ENCODE data around the gene PLA2G4E.

PLA2G4E gene

DNA sequence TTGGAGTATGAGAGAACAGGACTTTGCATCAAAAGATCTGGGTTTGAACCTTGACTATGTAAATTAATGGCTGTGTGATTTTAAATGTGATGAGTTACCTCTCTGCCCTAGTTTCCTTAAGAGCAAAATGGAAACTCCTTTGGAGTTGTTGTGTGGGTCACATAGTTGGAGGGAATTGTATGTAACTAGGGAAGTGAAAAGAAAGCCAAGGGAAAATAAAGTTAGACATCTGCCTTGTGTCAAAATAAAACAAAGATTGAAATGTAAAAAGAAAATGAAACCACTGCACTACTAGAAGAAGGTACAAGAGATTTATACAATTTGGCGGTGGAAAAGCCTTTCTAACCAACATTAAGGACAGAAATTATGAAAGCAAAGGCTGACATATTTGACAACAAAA, 46.8 kb downstream of the PLA2G4E start:
- DNase-seq: no peak

DNA sequence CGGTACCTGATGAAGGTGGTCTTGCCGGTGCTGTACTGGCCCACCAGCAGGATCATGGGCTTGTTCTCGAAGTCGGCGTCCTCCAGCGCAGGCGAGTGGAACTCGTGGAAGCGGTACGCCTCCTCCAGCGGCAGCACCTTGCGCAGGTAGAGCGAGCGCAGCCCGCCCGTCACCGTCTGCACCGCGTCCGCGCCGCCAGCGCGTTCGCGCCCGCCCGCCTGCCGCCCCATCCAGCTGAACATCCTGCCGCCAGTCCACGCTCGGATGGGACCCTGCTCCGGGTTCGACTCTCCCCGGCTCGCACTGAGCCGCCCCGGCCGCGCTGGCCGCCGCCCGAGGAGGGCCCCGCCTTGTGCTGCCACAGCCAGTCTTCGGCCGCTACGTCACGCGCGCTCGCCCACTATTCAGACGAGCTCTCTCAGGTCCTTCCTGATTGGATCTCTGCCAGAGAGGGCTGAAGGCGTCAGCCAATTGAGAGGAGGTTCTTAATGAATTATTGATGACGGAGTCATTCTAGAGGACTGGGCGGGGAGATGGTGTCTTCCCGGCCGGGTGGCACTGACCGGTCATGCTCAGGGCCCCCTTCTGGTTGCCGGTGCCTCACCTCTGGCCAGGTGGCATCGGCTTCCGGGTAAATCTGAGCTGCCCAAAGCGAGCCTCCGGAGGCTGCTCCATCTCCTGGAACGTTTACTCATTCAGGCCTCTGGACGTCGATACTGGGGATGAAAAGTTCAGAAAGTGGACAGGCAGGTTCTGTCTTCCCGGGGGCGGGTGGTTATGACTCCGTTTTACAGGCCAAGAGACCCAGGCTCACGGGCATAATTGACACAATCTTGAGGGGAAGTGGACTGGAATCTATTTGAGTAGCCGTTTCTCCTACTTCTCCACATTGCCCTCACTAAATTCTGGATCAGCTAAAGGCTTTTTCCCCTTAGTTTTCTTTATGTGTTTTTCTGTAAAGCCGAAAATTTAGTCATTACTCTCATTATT, 48.3 kb downstream of the PLA2G4E start, which contains the start of gene EHD4:
TSS of gene EHD4 (minus strand) at position 305 of the 990 bp plus-strand sequence. CDS start at position 242, 63 bp downstream.
- DNase-seq: peak; percentile 99

DNA sequence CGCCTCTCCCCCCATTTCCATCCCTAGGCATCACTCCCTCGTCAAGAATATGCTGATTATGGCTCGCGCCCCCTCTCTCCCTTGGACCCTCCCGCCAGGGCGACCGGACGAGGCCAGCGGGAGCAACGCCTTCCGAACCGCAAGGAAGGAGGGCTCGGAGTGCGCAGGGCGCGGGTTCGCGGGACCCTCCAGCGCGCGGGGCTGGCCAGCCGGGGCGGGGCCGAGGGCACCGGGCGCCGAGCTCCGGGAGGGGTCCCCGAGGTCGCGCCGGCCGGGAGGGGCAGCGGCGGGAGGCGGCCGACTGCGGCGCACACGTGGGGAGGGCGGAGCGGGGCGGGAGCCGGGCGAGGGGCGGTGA, 49.0 kb downstream of the PLA2G4E start:
- DNase-seq: no peak

DNA sequence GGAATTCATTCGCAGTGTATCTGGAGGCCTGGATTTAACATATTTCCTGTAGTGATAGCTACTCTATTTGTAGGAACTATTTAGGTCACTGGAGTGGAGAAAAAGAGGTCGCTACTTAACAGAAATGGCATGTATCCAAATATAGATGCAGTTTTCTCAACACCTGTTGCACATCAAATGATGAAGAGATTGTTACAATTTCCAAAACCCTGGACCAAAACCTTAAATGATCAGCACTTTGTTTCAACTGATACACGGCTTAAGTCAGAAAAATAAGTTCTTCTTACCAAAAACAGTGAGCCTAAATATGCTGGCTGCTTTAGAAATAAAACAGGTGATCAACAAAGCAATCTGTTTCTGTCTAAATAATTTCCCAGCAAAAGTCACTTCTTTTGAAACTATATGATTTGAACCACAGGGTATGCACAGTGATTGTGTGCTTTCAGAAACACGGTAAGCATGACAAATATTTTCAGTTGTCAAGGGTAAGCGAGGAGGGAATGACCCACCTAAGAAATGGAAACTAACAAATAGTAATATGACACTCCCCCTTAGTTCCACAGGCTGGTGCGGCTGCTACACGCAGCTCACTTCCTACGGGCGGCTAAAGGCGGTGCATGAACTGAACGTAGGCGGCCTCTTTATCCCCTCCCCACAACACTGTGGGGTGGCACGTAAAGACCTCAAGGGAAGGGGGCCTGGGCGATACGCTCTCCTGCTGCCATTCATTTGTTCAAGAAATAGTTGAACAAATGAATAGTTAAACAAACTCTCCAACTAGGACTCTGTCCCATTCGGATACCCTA, 49.5 kb downstream of the PLA2G4E start:
- DNase-seq: no peak

DNA sequence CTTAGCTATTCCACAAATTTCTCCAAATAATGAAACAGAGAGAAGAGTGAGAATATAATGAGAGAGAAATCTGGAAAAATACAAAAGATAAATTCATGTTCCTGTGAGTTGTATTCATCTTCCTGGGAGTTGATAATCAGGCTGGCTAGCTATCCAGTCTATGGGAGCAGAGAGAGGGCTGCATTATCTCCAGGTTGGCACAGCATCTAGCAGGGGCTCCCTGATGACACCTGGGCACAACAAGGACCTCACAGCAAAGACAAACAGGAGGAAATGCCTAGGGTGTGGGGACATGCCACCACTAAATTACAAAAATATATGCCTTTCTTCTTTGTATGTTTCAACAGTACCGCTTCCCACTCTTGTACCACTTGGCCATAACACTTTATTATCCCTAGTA, 50.4 kb downstream of the PLA2G4E start:
- no peak for DNase-seq

DNA sequence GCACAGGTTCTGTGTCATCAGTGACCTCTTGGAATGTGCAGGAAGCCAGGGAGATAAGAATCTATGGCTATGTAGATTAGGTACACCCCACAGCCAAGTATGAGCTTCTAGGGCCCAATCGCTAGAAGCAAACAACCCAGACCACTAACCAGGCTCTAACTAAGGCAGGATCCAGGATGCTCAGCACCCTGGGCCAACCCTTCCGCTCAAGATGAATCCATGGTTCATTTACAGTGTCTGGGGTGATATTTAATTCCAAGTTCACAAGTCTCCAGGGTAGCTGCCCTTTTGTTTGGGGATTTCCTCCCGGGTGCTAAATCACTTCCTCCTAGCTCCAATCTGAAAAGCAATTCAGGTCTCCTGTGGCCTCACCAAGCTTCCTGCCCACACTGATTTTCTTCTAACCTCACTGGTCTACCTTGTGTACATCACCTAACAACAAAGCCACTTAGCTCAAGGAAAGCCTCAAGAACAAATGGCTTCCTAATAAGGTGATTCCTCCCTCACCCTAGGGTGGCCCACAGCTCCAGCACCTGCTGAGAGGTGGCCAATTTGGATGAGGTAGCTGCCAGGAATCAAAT, 50.9 kb downstream of the PLA2G4E start:
- no peak for DNase-seq

DNA sequence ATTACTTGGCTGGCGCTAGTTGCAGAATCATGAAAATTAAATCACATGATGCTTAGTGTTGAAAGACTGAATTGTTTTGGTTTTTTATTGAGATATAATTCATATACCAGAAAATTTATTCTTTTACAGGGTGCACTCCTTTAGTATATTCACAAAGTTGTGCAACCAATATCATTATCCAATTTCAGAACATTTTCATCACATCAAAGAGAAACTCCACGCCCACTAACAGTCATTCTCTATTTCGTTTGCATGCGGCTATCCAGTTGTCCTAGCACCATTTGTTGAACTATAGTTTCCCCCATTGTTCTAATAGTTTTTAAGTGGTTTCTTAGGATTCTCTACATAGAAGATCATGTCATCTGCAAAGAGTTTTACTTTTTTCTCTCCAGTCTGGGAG, 52.1 kb downstream of the PLA2G4E start:
- no peak for DNase-seq

DNA sequence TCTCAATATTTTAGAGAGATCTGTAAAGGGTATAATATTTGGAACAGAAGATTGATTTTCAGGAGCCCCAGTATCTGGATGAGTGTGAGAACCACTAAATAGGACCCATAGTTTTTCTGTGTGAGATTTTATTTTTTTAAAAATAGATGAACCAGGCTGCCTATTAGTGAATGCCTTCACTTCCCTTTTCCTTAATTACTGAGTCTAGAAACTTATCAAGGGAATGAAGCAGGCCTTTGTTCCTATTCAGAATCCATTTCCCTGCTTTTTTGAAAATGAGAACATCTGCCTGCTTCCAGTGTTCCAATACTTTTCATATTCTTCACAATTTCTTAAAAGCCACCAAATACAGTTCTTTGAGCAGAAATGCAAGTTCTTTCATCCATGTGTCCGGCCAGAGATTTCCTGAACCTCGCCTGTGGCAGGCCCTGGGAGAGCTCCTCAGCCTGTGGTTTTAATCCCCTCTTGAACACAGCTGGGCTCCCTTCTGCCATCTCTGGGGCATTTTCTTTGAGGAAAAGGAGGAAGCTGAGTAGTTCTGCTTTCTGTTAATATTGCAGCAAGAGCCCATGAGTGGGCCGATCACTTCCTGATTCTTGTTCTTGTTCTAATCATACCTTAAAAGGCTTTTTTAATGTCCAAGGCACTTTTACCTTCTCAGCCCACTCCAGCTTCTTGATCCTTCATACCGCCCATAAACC, 53.2 kb downstream of the PLA2G4E start:
- no peak for DNase-seq

DNA sequence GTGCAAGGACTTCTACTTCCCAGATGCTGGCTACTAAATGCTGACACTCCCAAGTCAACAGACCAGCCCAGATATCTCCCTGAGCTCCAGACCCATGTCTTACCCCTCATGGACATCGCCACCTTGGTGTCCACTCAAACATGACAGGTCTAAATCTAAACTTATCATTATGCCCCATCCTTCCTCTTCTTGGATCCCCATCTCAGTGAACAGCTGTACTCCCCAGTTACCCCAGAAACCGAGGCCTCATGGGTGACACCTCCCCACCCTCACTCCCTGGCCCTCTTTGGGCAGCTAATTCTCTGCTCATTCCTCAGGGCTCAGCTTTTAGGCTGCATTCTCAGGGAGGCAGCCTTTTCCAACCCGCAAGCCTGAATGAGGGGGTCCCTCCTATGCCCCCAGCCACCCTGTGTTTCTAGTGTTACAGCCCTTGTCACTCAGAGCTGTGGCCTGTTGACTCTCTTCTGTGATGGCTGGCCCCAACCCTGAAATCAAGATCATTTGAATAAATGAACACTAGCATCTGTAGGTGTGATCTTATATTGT, 53.8 kb downstream of the PLA2G4E start:
- no peak for DNase-seq

DNA sequence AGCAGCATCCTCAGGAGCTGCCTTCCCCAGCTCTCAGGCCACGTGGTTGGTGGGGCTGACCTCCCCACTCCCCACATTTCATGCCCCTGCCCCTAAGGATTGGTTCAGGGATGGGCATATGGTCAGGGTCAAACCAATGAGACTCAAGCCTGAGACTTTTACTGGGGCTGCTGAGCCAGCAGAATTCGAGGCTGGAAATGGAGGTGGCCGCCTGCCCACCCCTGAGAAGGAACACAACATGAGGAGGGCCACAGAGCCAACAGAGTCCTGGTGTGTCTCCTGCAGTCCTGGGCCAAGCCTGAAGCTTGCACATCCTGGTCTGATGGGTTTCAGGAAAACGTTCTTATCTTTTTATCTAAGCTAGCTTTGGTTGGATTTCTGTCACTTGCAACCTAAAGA, 54.4 kb downstream of the PLA2G4E start:
- no peak for DNase-seq

DNA sequence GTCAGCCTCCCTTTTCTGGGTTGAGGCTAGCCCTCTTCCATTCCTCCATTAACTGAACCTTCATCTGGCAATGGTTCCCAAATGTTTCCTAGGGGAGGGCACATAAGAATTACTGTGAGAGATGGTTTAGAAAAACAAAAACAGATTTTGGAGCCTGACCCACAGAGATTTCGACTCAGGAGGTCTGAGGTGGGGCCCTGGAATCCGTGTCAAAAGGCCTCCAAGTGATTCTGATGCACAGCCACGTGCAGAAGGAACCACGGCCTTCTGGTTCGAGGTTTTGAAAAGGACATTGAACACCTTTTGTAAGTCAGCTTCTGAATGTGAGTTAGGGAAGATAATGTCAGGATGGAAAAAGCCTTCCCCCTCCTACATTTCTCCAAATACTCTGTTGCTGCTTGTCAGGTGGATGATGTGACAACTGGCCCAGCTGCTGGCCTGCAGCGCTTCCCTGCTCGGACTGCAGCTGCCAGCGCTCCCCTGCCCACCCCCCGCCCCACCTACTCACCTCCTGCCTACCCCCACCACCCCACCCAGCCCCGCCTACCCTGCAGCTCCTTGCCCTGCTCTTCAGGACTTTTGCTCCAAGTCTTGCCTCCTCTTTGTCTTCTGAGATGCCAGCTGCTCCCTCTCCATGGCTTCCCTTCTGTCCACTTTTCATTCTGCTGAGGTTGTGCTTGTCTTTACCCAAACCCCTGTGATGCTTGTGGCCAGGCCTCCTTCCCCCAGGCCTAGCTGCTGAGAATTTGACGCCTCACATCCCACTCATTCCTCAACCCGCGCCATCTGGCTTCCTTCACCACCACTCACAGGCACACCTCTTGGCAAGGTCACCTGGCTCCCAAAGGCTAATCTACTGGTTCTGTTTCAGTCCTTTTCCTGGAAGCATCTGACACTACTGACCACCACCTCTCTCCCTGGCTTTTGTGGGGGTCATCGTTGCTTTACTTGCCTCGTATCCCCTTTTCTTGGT, 55.1 kb downstream of the PLA2G4E start:
- no peak for DNase-seq

DNA sequence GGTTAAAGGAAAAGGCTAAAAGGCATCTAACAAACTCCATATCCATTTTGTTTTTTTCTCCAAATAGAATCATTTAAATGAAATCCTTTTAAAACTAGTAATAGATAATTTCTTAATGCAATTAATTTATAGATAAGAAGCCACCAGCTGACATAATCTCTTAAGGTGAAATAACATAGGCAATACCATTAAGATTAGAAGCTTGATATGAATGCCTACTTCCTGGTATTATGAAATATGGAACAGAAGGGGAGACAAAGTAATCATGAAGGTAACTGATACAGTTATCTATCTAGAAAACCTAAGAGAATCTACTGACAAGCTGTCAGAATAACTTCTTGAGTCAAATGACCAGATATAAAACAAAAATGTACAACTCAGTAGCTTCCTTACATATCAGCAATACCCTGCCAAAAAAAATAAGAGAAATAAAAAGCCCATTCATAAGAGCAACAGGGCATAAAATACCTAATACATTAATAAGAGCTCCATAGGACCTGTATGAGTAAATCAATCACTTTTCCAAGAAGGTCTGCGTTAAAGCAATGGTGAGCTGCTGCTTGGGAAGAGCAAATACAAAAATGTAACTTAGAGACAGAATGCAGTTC, 59.1 kb downstream of the PLA2G4E start:
- DNase-seq: no peak

DNA sequence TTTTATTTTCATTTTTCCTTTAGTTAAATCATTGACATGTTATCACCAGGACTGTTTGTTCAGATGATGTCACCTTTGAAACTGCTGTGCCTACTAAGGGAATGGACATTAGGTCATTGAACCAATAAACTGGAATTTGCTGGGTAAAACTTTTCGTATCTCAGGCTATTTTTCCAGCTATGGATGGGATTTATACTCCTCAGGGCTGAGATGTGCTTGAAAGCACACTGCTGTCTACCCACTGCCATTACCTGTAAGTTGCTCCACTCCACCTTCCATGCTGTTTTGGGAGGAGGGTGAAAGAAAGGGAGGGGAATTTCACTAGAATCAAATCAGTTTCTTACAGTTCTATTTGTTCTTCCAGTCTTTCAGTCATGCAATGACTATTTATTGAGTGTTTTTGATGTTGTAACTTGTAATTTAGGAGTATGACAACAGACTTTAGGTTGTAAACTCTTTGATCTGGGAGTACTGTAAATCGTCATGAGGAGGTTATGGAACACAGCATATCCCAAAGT, 59.8 kb downstream of the PLA2G4E start:
- no peak for DNase-seq

DNA sequence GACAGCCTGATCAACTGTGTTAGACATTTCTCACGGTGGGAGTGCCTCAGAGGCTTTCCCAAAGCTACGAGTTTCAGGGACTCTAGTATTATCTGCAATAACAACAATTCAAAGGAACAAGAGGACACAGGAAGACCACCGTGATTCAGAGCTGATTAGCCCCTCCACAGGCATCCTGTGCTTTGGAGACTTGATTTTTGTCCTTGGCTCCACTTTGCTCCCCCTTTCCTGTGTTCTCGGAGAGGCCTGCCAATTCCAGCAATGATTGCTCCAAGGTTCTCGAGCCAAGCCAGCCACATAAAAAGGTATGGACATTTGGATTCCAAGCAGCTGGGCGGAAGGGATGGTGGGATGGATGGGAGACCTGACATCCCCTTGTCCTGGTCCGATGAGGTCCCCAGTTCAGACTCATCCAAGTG, 62.8 kb downstream of the PLA2G4E start:
- no peak for DNase-seq

DNA sequence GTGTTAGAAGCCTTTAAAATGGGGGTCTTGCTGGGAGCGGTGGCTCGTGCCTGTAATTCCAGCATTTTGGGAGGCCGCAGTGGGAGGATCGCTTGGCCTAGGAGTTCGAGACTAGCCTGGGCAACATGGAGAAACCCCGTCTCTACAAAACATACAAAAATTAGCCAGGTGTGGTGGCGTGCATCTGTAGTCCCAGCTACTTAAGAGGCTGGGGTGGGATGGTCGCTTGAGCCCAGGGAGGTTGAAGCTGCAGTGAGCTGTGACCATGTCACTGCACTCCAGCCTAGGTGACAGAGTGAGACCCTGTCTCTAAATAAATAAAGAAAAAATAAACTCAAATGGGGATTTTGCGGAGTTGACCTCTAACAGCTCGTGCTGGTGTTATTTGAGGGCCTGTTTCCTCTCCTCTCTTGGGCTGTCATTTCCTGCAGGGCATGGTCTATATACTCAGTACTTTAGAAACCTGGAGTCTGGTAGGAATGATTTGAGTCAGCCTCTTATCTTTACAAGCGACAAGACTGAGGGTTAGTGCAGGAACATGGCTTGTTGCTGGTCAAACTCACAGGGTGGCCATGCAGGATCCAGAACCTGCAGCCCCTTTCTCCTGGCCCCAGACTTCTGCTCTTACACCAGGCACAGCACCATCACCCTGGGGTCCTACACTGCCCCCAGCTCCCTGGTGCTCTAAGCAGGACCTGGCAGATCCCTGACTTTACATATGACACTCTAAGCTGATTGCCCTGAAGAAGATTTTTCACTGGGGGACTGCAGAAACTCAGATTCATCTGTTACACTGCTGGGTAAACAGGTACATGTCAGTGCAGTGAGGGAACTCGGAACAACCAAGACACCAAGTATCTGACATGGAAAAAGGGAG, 63.6 kb downstream of the PLA2G4E start:
- DNase-seq: no peak

DNA sequence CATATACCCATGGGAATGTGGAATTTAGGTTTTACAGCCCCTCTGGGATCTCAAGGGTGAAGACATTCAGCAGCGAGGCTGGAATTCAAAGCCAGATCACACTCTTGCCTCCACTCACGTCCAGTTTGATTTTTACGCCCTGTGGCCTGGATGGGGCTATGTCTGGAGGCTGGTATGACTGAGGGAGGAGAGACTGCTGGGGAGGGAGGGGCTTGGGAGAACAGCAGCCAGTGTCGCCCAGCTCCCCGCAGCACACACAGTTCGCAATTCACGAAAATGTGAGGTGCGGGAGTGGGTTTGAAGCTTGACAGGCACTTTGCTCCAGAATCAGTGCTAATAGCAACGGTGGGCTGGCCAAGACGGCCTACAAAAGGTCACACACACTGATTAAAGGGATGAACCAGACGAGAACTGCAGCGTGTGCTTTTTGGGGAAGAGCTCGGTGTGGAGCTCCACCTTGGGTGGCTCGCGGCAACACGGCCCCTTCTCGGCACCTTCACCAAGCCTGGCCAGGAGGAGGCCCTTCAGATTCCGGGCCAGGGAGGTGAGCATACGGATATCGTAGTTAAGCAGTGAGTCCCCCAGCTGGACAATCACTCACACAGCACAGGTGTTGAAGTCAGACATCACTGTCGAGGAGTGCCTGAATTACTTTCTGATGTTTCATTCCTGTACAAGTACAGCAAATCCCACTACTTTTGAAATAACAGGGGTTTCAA, 64.9 kb downstream of the PLA2G4E start:
- DNase-seq: no peak

DNA sequence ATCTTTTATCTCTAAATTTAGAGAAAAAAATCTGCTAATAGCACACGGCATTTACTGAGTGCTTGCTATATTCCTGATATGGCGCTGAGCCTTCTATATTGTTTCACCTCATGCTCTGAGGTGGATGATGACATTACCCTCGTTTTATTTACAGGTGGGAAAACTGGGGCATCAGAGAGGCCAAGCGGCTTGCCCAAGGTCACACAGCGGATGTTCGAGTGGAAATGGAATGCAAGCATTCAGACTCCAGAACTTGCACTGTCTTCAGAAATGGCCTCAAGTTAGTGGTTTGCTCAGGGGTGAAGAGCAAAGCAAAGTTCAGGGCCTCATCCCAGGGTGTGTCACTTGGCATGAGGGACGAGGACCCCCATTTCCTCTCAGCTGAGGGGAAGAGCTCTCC, 65.7 kb downstream of the PLA2G4E start:
- DNase-seq: no peak

DNA sequence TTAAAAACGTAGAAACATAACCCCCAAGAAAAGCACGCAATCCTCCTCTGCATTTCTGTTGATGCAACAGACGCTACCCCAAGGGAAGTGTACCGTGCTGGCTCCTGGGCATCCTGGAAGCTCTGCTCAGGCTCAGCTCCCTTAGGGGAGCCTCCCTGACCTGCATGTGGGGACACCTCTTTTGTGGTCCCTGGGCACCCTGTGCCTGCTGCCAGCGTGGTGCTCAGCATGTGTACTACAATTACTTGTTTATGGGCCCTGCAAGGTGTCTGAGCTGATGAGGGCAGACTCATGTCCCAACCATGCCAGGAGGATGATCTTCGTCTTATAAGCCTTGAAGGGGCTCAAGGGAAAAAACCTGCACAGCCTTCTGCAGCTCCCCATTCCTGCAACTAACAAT, 66.8 kb downstream of the PLA2G4E start:
- DNase-seq: no peak

DNA sequence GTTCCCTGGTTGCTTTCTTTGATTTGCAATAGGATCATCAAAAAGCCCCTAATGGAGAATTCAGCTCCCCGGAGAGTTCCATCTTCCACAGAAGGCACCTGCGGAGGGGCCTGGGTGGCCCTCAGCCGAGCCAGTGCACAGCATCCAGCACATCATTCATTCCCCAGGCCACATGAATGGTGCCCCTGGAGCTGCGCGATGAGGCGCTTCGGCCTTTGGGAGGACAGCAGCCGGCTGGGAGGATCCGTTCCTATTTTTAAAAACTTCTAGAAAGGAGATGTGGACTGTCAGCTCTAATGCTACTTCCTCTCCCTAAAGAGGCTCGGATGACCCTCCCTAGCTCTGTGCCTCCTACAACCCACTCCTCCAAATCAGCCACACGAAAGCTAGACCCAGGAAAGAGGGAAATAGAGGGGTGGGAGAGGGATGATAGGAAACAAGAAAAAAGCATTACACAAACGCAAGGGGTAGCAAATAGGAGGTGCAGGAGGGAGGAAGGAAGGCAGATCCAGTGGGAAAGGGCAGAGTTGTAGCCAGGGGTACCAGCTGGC, 68.8 kb downstream of the PLA2G4E start:
- DNase-seq: no peak
